RPMI8226 (cell line): ENCODE measurements around the gene PADI1.

Experiments
- DNase-seq: peaks from one replicate; pipeline ENCODE4 v3.0.0-alpha.2; 2015

Gene PADI1

DNA sequence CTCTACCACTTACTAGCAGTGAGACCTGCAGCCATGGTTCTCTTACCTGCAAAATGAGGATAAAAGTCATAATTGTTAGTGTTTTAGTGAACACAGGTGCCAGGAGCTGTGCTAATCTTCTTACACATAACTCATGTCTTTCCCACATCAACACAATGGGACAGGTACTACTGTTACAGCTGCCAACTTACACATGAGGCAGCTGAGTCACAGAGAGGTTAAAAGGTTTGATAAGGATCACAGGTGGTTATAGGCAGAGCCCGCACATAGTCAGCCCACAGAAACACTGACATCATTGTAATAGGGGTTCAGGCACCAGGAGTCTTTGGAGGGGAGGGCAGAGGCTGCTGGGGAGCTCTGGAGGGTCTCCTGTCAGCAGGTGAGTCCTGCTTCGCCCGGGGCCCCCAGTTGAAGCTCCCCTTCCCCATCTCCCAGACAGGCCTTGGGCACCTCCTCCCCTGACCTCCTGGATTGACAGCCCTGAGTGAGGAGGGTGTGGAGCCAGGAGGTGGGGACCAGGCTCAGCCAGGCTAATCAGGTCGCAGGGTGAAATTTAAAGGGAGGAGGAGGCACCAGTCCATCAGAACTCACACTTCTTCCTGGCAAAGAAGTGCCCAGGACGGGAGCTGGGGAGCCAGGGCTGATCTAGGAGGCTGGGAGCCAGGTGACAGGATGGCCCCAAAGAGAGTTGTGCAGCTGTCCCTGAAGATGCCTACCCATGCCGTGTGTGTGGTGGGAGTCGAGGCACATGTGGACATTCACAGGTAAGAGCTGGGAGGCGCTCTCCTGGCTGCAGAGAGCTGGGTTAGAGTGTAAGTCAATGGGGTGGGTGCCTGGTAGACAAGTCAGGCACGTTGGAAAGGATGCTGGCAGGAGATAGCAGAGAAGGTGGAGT, at the start of gene PADI1:
PADI1 (plus strand) TSS at position 583 of the 895 bp plus-strand sequence; CDS start at position 673, 90 bp downstream.
- no peak for DNase-seq

DNA sequence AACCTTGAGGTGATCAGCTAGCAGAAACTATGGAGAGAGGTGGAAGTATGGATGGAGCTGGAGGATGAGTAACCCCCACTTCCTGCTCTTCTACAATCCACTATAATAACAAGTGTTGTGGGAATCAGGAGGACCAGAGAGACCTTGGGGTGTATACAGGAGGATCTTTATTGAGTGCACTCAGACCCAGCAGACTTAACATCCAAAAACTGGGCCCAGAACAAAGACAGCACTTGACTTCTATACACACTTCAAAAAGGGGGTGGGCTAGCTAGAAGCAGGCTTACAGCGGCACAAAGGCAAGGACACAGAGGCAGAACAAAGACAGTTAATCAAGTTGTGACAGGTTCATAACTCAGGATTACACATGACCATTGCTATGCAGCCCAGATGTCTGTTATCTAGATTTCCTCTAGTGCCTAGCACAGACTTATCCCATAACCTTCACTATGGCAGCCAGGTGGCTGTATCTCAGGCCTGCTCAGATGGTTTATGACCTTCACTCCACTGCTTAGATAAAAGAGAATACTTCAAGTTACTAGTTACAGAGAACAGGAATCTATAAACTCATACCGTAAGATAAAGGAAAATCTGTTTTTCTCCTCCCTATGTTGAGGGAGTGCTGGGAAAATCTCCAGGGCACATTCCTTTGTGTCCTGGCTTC, 49.5 kb upstream of the PADI1 start:
- no peak for DNase-seq

- peak; percentile 64 for DNase-seq
Measured at GRCh38 chr1:17156108-17156507, 48.8 kb upstream of the PADI1 start.

DNA sequence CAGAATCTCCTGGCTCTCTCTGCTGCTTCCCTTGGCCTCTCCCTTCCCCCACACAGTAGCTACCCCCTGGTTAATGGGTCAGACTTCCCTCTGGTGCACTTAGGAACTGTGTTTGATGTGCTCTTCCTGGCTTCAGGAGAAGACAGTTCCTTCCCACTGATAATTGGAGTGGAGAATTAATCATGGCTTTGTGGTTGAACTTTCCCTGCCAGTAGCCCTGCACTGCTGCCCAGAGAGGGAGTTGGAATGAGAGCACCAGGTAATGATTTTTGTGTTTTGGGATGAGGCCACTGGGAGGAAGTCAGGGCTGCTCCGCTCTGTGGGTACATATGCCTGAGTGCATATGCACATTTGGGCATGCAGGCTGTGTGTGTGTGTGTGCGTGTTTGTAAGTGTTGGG, 46.0 kb upstream of the PADI1 start:
- no peak for DNase-seq

- DNase-seq, result peak; percentile 55
Measured at GRCh38 chr1:17161137-17161740, 43.7 kb upstream of the PADI1 start.

GRCh38 chr1:17161926-17162800, 42.8 kb upstream of the PADI1 start:
- no peak for DNase-seq

DNA sequence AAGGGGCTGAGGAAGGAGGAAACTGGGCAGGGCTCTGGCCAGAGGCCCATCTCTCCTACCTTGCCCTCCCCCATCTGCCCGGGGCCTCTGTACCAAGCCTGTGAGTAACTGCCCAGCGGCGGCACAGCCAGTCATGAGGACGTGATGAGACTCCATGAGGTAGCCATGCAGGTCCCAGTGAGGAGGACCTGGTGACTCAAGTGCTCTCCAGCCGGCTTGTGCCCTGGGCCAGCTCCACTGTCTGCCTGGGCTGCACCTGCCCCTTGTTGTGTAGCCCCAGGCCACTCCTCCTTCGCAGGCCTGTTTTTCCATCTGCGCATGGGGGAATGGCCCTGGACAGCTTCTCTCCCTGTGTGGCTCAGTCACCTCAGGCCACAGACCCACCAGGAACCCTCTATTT, 42.0 kb upstream of the PADI1 start:
- no peak for DNase-seq

GRCh38 chr1:17163371-17163770, 41.6 kb upstream of the PADI1 start:
- DNase-seq, result no peak

GRCh38 chr1:17163789-17164666, 40.9 kb upstream of the PADI1 start:
- DNase-seq, result no peak

- no peak for DNase-seq
Measured at GRCh38 chr1:17165823-17166222, 39.1 kb upstream of the PADI1 start.

DNA sequence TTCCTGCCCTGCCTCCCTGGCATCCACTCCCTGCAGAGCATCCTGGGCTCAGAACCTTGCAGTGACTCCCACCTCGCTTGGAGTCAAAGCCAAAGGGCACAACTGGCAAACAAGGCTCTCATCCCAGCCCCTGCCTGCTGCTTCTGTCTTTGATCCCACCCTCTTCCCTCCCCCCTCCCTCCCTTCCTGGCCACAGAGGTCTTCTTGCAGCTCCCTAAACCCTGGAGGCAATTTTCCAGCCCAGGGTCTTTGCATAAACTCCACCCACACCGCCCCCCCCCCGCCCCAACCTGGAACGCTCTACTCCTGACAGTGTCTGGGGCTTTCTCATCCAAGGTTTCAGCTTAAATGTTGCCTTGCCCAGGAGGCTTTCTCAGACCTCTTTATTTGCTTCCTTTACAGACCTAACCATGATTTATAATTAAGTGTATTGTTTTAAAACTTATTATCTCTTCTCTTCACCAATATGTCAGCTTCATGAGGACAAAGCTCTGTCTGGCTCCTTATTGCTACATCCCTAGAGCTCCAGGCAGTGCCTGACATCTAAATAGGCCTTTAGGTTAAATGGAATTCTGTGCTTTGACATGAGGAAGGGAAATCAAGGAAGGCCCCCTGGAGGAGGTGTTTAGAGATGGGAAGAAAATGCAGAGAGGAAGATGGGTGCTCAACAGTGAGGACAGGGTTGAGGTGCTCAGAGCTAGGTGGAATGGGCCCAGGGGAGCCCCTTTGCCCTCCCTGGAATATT, 37.7 kb upstream of the PADI1 start:
- no peak for DNase-seq

- DNase-seq, result no peak
Measured at GRCh38 chr1:17167786-17168090, 37.2 kb upstream of the PADI1 start.

- peak; percentile 18 for DNase-seq
Measured at GRCh38 chr1:17168091-17168876, 36.6 kb upstream of the PADI1 start.

- DNase-seq, result no peak
Measured at GRCh38 chr1:17170571-17170970, 34.4 kb upstream of the PADI1 start.

DNA sequence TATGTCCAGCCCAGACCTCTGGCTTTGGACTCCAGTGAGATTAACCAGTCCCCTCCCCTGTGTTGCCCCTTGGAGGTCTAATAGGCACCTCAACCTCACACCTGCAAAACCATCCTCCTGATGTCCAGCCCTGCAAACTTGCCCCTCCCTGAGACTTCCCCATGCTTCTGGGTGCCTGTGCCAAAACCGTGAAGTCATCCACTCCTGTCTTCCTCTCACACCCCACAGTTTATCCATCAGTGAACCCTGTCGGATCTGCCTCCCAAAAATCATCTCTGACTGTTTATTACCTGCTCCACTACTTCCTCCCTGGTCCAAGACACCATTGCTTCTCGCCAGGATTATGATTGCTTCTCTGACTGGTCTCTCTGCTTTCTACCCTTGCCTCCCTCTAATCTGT, 31.7 kb upstream of the PADI1 start:
- DNase-seq, result no peak

DNA sequence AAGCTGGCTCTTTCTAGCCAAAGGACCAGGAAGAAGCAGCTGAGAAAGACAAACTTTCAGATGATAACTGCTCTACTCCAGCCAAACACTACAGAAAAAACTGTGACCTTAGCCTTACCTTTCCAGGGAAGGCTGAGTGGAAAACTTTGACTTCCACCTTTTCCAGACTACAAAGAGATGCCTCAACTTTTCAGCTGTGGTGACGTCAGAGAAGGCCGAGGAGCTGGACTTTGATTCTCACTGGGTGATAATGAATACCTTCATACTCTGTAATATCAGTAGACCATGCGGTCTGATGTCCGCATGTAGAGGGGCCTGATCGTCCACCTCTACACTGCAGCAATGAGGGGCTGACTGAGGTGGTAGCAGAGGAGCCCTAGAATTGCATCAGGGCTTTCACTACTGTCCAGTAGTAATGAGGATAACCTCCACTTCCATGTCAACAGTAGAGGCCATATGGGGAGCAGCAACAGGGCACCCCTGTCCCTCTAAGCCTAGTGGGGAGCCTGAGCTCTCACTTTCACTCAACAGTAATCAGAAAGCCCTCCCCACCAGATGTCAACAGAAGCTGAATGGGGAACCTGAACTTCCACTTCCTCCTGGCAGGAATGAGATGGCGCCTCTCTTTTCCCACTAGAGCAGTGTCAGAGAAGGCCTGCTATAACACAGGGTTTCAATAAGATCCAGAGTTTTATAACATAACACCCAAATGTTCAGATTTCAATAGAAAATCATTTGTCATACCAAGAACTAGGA, 28.4 kb upstream of the PADI1 start:
- no peak for DNase-seq

- DNase-seq, result no peak
Measured at GRCh38 chr1:17177651-17178050, 27.3 kb upstream of the PADI1 start.

GRCh38 chr1:17181781-17182464, 23.0 kb upstream of the PADI1 start:
- DNase-seq, result peak; percentile 30
